ENCODE measurements around the gene CD151. TPM values are rescaled to one million over a fixed set of nuclear protein-coding genes. Genes with fewer than 3 reads are reported as not detected.

The CD151 gene
- total RNA-seq, 2 donors from 2014 or later = 443 to 462 TPM

- ATAC-seq = peak; percentile 36
- DNase-seq = no peak
- intact Hi-C loops (cut with DNase I, micrococcal nuclease) = no loop called here
These were observed 22.6 kb upstream of the CD151 start for GRCh38 chr11:810040-810567.

- intact Hi-C loops (cut with DNase I, micrococcal nuclease) = no loop called here
- ATAC-seq (no peak), DNase-seq (no peak)
These were observed 21.1 kb upstream of the CD151 start for GRCh38 chr11:811446-812245.

- ATAC-seq = no peak
- no peak for DNase-seq
- intact Hi-C loops (cut with DNase I, micrococcal nuclease) = no loop called here
These were observed 20.4 kb upstream of the CD151 start for GRCh38 chr11:812390-812789.

- no peak for ATAC-seq
- intact Hi-C loops (cut with DNase I, micrococcal nuclease) = no loop called here
- no peak for DNase-seq
These were observed 19.7 kb upstream of the CD151 start for GRCh38 chr11:813072-813455.

- DNase-seq (no peak), ATAC-seq (no peak)
- intact Hi-C loops (cut with DNase I, micrococcal nuclease) = no loop called here
These were observed 19.2 kb upstream of the CD151 start for GRCh38 chr11:813456-814096.

GRCh38 chr11:815675-816432 is 16.9 kb upstream of the CD151 start:
- DNase-seq (no peak), ATAC-seq (no peak)
- intact Hi-C loops (cut with DNase I, micrococcal nuclease) = no loop called here

GRCh38 chr11:816433-816779 is 16.3 kb upstream of the CD151 start:
- intact Hi-C loops (cut with DNase I, micrococcal nuclease) = no loop called here
- ATAC-seq = no peak
- no peak for DNase-seq

GRCh38 chr11:818396-819128 is 14.2 kb upstream of the CD151 start, which contains the start of gene PNPLA2:
TSS of gene PNPLA2 (plus strand) at chr11:818914. CDS start at chr11:819719, 805 bp downstream.
- intact Hi-C loops (cut with DNase I, micrococcal nuclease) = no loop called here
- peak; percentile 53 for ATAC-seq
- DNase-seq = peak; percentile 66 to 79

GRCh38 chr11:819129-819931 is 13.4 kb upstream of the CD151 start:
- intact Hi-C loops (cut with DNase I, micrococcal nuclease) = no loop called here
- ATAC-seq (peak; percentile 76), DNase-seq (peak; percentile 91 to 96)

- ATAC-seq = peak; percentile 61
- intact Hi-C loops (cut with DNase I, micrococcal nuclease) = no loop called here
- DNase-seq = peak; percentile 97
These were observed 12.7 kb upstream of the CD151 start for GRCh38 chr11:819943-820649.

- peak in 1 of 2 donors; percentile 86 for DNase-seq
- peak; percentile 35 for ATAC-seq
- intact Hi-C loops (cut with DNase I, micrococcal nuclease) = no loop called here
These were observed 11.9 kb upstream of the CD151 start for GRCh38 chr11:820655-821511.

GRCh38 chr11:821512-822371 is 11.0 kb upstream of the CD151 start:
- intact Hi-C loops (cut with DNase I, micrococcal nuclease) = no loop called here
- ATAC-seq = no peak
- DNase-seq = no peak

- DNase-seq (no peak), ATAC-seq (no peak)
- intact Hi-C loops (cut with DNase I, micrococcal nuclease) = no loop called here
These were observed 9.1 kb upstream of the CD151 start for GRCh38 chr11:823441-824291.

- peak; percentile 77 for DNase-seq
- peak; percentile 4 for ATAC-seq
- intact Hi-C loops (cut with DNase I, micrococcal nuclease) = no loop called here
These were observed 8.4 kb upstream of the CD151 start for GRCh38 chr11:824292-824880.
